HepG2 (cell line): ENCODE data around the gene HACD2. TPM values are rescaled to one million over a fixed set of nuclear protein-coding genes. Genes with fewer than 3 reads are reported as not detected.

Source experiments
- polyA plus RNA-seq, 8 experiments: library from polyadenylated mRNA; depleted of rRNA in 3 of 8; stranded (reverse) in 7 of 8; unstranded in 1 of 8; fragments of >200 nt; fragmentation: Illumina TruSeq in 4 of 8; extraction: Trizol in 4 of 8; gene quantifications; 2 replicates each; pipeline versions ENCODE4 v1.2.1 to v1.2.3, GENCODE V29; 2011 to 2016; ENCODE audit warnings: low read depth in 4 of 8, missing spikeins in 1 of 8, mixed read lengths in 1 of 8; ENCODE audit not compliant: insufficient read depth in 1 of 8
- total RNA-seq, 5 experiments: library from RNA; depleted of rRNA; stranded (reverse); fragments of >200 nt; fragmentation: Illumina TruSeq; extraction: Trizol; gene quantifications; 2 replicates each; pipeline ENCODE4 v1.2.3, GENCODE V29; 2016; ENCODE audit warnings: low read depth in 1 of 5

Gene HACD2
- total and polyA plus RNA-seq, 2 of the 13 experiments (the other 11 are each of a cell fraction or from before 2014, with no cell fraction given): 47.0 to 50.4 TPM

Other genes with a start within 250 kb of the HACD2 start
- not detected in 2 replicates for gene ADCY5, start 136.0 kb downstream of the HACD2 start, total RNA-seq (2016; rRNA removed; fragmentation: Illumina TruSeq; extraction: Trizol)
- gene ADCY5, start 136.0 kb downstream of the HACD2 start, polyA plus RNA-seq (2011; rRNA removed): not detected in 2 replicates